KBM-7 (cell line): ENCODE results near the gene RABIF.
A peak's percentile ranks its signal among the peaks of the same experiment; 100 is the strongest.
"Not testable (repeated sequence)": the region's sequence is repeated elsewhere in the genome, so short reads cannot be mapped to it uniquely, and the experiment has no call there.

Source experiments
- DNase-seq: peaks from one replicate; pipeline ENCODE4 v3.0.0-alpha.2; 2015
- in situ Hi-C: fragments of 300-500 bp; cut with MboI; formaldehyde crosslinking; loops from 2 replicates; pipeline ENCODE4 v1.14.3; 2020; ENCODE audit warnings: low sequenced_read_pairs, low pct_unique_long_range_greater_than_20kb, mixed read lengths

Gene RABIF

DNA sequence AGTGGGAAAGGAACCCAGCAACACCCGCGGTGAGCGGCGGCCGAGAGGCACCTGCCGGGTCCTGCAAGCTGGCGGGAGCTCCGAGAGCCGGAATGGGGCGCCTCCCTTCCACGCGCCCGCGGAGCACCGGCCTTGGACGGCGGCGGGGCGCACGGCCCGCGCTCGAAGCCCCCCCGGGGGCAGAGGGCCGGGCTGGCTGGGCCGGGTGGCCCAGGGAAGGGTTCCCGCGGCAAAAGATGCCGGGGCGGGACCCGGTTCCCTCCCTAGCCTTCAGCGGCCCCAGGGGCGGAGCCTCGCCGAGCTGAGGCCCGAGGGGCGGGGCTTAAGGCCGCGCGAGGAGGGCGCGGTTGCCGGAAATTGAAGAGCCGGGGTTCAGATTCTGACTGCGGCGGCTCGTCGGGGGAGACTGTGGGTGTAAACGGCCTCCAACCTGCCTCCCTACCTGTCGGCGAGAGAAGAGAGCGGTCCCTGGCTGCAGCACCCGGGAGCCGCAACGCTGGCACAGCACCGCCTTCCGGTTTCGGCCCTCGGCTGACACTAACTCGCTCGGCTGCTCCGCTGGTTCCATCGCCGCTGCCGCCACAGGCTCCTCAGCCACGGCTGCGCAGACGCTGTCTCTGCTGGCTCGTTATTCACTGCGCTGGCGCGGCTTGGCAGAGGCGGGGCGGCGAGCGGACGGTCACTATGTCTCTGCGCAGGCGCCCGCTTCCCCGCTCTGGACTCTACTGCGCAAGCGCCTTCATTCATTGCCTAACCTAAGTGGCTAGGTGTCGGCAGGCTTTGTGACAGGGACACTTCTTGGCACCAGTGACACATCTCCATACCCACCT lies at the start of gene RABIF:
Gene RABIF (minus strand): TSS at position 619 of the 830 bp plus-strand sequence. CDS start 51 bp downstream, at position 568.
- in situ Hi-C loops, result no loop called here

DNA sequence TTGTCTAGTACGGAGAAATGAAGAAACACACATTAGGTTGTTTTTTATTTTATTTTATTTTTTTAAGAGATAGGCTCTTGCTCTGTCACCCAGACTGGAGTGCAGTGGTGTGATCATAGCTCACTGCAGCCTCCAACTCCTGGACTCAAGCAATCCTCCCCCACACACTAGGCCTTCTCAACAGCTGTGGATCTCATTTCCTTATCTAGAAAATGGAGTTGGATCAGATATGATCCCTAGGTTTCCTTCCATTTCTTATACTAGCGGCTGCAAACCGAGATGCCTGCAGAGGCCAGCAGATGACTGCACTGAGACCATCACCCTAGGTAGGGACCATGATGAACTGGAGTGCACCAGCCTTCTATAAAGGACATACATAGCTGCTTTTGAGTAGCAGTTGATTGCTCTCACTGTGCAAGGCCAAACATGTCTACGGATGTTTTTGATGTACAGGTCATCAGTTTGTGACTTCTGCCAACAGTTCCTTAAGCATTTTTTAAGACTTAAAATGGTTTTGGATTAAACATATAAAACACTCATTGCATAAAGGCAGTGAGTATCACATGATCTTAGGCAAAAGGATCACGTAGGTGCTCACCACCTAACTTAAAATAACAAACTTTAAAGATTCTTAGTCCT lies 49.5 kb upstream of the RABIF start:
- DNase-seq, result peak; percentile 40
- in situ Hi-C loops, result no loop called here

More for the DNA sequence above, at the start of gene RABIF:
- DNase-seq, result peak; percentile 97

DNA sequence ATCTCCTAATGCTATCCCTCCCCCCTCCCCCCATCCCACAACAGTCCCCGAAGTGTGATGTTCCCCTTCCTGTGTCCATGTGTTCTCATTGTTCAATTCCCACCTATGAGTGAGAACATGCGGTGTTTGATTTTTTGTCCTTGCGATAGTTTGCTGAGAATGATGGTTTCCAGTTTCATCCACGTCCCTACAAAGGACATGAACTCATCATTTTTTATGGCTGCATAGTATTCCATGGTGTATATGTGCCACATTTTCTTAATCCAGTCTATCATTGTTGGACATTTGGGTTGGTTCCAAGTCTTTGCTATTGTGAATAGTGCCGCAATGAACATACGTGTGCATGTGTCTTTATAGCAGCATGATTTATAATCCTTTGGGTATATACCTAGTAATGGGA lies 47.5 kb upstream of the RABIF start:
- in situ Hi-C loops, DNase-seq: not testable (repeated sequence)

- DNase-seq, result no peak
- in situ Hi-C loops, result no loop called here
Measured at GRCh38 chr1:202935844-202936243, 46.9 kb upstream of the RABIF start.

DNA sequence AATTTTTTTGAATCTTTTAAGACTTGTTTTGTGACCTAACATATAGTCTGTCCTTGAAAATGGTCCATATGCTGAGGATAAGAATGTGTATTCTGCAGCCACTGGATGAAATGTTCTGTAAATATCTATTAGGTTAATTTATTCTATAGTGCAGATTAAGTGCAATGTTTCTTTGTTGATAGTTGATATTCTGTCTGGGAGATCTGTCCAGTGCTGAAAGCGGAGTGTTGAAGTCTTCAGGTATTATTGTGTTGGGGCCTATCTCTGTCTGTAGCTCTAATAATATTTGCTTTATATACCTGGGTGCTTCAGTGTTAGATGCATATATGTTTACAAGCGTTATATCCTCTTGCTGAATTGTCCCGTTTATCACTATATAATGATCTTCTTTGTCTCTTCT lies 45.8 kb upstream of the RABIF start:
- no peak for DNase-seq
- in situ Hi-C loops, result no loop called here

DNA sequence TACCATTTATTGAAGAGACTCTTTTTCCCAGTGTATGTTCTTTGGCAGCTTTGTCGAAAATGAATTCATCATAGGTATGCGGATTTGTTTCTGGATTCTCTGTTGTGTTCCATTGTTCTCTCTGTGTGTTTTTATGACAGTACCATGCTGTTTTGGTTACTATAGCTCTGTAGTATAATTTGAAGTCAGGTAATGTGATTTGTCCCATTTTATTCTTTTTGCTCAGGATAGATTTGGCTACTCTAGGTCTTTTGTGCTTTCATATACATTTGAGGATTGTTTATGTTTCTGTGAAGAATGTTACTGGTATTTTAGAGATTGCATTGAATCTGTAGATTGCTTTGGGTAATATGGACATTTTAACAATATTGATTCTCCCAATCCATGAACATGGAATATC lies 43.5 kb upstream of the RABIF start:
- DNase-seq, result no peak
- in situ Hi-C loops, result no loop called here

- DNase-seq, result peak; percentile 97
- in situ Hi-C loops, result no loop called here
Measured at GRCh38 chr1:202926581-202927491, 37.9 kb upstream of the RABIF start, which contains the start of gene KLHL12. KLHL12 (minus strand) TSS chr1:202927234; CDS start chr1:202925162, 2,072 bp downstream.

- in situ Hi-C loops, result no loop called here
- no peak for DNase-seq
Measured at GRCh38 chr1:202923533-202923932, 34.6 kb upstream of the RABIF start.

- no peak for DNase-seq
- in situ Hi-C loops, result no loop called here
Measured at GRCh38 chr1:202919615-202920014, 30.7 kb upstream of the RABIF start.

- DNase-seq, result no peak
- in situ Hi-C loops, result no loop called here
Measured at GRCh38 chr1:202915146-202915545, 26.2 kb upstream of the RABIF start.

DNA sequence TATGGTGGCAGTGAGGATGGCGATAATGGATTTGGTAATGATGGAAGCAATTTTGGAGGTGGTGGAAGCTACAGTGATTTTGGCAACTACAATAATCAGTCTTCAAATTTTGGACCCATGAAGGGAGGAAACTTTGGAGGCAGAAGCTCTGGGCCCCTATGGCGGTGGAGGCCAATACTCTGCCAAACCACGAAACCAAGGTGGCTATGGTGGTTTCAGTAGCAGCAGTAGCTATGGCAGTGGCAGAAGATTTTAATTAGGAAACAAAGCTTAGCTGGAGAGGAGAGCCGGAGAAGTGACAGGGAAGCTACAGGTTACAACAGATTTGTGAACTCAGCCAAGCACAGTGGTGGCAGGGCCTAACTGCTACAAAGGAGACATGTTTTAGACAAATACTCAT lies 23.5 kb upstream of the RABIF start:
- in situ Hi-C loops, DNase-seq: not testable (repeated sequence)

- in situ Hi-C loops, result no loop called here
Measured at GRCh38 chr1:202909494-202909893, 20.5 kb upstream of the RABIF start.

GRCh38 chr1:202908998-202909397 lies 20.0 kb upstream of the RABIF start:
- in situ Hi-C loops, result no loop called here
- no peak for DNase-seq

More at GRCh38 chr1:202909494-202909893, 20.5 kb upstream of the RABIF start:
- no peak for DNase-seq

DNA sequence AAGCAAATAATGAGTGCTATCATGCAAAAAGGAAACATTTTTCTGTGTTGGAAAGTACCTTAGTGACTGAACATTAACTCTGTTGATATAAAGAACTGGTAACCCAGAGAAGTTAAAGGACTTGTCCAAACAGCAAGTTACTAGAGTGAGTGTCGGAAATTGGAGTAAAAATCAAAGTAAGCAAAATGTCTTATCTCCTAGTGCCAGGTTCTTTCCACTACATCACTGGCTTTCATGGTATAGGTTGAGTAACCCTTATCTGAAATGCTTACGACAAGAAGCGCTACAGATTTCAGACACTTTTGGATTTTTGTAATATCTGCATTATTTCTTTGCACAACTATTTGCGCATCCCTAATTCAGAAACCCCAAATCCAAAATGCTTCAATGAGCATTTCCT lies 16.4 kb upstream of the RABIF start:
- no peak for DNase-seq
- in situ Hi-C loops, result no loop called here

- in situ Hi-C loops, DNase-seq: not testable (repeated sequence)
Measured at GRCh38 chr1:202903808-202904207, 14.9 kb upstream of the RABIF start.

DNA sequence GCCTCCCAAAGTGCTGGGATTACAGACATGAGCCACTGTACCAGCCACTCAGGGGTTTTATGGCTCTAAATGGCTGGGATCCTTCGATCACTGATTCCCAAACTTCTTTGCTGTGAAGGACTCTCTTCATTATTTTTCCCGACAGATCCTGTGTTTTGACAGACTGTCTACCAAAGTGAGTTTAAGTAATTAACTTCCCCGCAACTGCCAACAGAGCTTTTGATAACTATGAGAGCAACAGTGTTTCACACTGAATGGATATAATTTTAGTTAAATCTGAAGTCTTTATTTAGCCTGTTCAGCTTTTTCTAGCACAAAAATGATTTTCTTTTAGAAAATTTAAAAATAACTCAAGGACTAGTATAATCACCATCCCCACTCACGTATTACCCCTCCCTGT lies 12.6 kb upstream of the RABIF start:
- in situ Hi-C loops, result no loop called here
- DNase-seq, result no peak

DNA sequence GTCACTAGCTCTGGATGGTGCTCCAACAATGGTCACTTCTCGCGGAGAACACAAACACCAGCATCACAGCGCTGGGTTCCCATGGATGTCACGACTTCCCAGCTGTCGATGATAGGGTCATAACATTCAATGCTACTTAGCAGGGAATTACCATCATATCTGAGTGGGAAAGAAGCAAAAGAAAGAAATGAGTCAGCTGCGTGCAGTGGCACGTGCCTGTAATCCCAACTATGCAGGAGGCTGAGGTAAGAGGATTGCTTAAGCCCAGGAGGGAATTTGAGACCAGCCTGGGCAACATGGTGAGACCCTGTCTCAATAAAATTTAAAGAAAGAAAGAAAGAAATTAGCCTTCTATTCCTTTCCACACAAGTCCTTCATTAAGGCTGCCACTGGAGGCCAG lies 3.6 kb upstream of the RABIF start:
- in situ Hi-C loops, result no loop called here

GRCh38 chr1:202890392-202890791 lies 1.4 kb upstream of the RABIF start:
- no peak for DNase-seq

More for the DNA sequence above, 3.6 kb upstream of the RABIF start:
- no peak for DNase-seq

DNA sequence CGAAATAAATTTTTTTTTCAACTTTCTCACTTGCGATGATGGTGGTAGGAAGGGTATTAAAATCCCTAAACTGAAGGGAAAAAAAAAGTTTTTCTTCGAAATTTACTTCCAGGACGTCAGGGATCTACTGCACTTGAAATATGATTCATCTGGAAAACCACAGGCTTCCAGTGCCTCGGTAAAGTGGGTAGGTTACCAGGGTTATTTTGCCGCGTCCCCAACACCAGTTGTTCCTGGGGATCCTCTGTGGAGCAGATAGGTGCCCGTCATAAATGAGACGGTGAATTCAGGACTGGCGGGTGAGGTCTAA lies 773 bp downstream of the RABIF start:
- DNase-seq, result no peak
- in situ Hi-C loops, result no loop called here

More at GRCh38 chr1:202890392-202890791, 1.4 kb upstream of the RABIF start:
- in situ Hi-C loops, result no loop called here
